ENCODE data around the gene LRCH1.

GRCh38 chr13:46660416-46660815 is 107.4 kb downstream of the LRCH1 start:
- TF ChIP-seq CTCF (IDR thresholded peaks at IDR 0.05), result no peak
- no peak for TF ChIP-seq POLR2A (IDR thresholded peaks at IDR 0.05)
